Stimulated activated naive CD8-positive, alpha-beta T cell treated with anti-CD3 and anti-CD28 coated beads, Interleukin-15, Interleukin-2, amounts not matched to agents 100 U/mL and 50 U/mL, for 24 hours (primary cell): ENCODE results near the gene THSD8.
"Not testable (repeated sequence)": the region's sequence is repeated elsewhere in the genome, so short reads cannot be mapped to it uniquely, and the experiment has no call there.

ENCODE experiments used
- ATAC-seq: fragments of 150-1000 bp; cut with Tn5 transposase; one replicate; pipeline ENCODE4 v1.10.0; 2021
- DNase-seq: peaks from one replicate; pipeline ENCODE4 v3.0.0; 2021

The THSD8 gene

DNA sequence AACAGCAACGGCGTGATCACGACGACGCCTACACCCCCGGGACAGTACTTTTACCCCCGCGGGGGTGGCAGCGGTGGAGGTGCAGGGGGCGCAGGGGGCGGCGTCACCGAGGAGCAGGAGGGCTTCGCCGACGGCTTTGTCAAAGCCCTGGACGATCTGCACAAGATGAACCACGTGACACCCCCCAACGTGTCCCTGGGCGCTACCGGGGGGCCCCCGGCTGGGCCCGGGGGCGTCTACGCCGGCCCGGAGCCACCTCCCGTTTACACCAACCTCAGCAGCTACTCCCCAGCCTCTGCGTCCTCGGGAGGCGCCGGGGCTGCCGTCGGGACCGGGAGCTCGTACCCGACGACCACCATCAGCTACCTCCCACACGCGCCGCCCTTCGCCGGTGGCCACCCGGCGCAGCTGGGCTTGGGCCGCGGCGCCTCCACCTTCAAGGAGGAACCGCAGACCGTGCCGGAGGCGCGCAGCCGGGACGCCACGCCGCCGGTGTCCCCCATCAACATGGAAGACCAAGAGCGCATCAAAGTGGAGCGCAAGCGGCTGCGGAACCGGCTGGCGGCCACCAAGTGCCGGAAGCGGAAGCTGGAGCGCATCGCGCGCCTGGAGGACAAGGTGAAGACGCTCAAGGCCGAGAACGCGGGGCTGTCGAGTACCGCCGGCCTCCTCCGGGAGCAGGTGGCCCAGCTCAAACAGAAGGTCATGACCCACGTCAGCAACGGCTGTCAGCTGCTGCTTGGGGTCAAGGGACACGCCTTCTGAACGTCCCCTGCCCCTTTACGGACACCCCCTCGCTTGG, 9.6 kb upstream of the THSD8 start:
- DNase-seq (peak; percentile 81), ATAC-seq (no peak)

DNA sequence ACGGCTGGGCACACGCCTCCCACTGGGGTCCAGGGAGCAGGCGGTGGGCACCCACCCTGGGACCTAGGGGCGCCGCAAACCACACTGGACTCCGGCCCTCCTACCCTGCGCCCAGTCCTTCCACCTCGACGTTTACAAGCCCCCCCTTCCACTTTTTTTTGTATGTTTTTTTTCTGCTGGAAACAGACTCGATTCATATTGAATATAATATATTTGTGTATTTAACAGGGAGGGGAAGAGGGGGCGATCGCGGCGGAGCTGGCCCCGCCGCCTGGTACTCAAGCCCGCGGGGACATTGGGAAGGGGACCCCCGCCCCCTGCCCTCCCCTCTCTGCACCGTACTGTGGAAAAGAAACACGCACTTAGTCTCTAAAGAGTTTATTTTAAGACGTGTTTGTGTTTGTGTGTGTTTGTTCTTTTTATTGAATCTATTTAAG, 9.0 kb upstream of the THSD8 start:
- ATAC-seq, result no peak
- no peak for DNase-seq

DNA sequence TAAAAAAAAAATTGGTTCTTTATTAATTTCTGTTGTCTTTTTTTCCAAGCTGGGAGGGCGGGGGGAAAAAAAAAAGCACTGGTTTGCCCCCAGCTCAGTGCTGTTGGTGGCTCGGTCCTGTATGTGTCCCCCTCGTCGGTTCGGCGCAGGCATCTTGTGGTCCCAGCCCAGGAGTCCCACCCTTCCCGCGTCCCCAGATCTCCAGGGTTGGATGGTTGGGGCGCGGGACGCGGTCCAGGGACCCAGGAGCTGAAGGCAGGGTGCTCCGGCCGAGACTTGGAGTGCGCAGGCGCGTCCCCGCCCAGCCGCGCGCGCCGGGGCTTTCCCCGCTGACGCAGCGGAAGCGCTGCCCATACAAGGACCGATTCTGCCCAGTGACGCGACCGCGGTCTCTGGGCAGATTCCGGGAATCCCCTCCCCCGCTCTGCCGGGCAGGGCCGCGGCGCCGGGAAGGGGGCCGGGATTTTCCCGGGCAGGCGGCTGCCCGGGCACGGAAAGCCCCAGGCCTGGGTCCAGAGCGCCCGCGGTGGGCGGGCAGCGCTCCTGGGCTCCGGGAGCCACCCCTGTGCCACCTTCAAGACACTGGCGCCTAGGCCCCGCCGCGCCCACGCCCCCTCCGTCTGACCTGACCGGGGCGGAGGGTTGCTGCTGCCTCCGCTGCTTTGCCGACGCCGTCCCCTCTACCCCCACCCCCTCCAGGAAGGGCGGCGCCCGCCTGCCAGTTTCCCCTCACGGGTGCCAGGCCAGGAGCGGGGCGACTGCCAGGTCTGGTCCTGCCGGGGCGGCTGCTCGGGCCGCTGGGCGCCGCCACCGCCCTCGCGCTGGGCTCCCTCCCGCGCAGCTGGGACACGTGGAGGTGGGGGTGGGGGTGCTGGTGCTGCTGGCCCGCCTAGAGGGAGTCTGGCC, 8.3 kb upstream of the THSD8 start:
- peak; percentile 41 for ATAC-seq
- peak; percentile 94 for DNase-seq

DNA sequence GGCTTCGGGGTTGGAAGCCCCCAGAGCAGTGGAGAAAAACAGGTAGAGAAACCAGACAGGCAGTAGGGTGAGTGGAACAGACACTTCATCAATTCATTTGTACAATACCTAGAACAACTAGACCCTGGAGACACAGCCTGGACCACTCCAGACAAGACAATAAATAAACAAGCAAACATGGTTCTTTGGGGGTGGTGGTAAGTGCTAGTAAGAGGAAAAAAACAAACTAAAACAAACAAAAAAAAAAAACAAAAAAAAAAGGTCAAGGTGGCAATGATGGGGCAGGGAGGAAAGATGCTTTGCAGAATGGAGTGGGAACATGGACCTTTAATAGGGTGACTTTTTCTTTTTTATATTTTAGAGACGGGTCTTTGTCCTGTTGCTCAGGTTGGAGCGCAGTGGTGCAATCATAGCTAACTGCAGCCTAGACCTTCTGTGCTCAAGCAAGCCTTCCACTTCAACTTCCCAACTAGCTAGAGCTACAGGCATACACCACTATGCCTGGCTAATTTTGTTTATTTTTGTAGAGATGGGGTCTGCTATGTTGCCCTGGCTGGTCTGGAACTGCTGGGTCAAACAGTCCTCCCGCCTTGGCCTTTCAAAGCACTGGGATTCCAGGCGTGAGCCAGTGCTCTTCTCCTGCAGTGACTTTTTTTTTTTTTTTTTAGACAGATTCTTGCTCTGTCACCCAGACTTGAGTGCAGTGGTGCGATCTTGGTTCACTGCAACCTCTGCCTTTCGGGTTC, 7.5 kb upstream of the THSD8 start:
- DNase-seq (no peak), ATAC-seq (no peak)

DNA sequence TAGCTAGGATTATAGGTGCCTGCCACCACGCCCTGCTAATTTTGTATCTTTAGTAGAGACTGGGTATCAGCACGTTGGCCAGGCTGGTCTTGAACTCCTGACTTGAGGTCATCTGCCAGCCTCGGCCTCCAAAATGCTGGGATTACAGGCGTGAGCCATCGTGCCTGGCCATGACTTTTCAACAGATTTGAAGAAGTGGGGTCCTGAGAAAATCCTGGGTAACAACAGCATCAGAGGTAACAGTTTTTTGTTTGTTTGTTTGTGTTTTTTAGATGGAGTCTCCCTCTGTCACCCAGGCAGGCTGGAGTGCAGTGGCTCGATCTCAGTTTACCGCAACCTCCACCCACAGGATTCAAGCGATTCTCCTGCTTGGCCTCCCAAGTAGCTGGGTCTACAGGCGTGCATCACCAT, 6.9 kb upstream of the THSD8 start:
- DNase-seq (no peak), ATAC-seq (no peak)

DNA sequence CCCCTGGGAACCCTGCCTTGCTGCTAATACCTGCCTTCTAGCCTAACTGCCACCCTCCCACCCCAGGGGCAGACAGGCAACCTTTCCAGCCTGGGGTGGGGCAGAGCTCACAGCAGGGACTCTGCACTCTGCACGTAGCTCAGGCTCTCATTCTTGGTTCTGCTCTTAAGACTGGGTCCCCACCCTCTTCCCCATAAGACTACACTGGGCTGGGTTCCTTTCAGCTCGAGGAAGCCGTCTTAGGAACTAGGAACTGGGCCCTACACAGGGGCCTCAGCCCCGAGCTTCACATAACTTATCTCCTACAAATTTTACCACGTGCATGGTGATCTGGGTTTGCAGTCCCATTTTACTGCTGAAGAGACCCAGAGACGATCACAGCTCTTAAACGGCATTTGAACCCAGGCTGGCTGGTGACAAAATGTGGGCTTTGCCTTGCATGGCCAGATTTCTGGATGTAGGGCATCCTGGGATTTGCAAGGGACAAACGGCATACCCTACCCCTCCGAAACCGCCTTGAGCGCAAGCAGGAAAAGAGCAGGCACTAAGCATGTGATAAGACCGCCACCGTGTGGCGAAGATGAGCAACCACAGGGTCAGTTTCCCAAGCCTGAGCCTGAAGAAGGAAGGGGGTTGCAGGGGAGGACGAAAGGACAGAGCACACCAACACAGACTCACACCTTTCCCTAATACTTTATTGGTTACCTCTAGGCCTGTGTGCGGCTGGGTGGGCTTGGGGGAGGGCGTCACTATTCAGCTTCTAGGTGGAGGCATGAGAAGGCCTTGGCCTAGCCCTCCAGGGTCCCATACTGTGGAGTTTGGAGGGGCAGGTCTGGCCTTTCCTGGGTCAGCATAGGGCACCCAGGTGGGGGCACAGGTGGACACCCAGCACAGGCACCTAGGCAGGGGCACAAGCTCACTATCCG, 5.5 kb upstream of the THSD8 start:
- ATAC-seq (no peak), DNase-seq (peak; percentile 79)

DNA sequence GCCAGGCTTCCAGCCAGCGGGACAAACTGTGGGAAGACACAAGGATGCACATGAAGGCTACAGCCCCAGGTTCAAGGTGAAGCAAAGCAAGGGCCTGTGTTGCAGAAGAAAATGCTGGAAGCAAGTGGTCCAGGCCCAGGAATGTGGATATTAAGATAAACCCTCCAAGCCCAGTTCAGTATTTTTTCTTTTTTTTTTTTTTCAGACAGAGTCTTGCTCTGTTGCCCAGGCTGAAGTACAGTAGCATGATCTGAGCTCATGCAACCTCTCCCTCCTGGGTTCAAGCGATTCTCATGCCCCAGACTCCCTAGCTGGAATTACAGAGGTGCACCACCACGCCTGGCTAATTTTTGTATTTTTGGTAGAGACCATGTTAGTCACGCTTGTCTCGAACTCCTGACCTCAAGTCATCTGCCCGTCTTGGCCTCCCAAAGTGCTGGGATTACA, 4.7 kb upstream of the THSD8 start:
- ATAC-seq, result no peak
- no peak for DNase-seq

DNA sequence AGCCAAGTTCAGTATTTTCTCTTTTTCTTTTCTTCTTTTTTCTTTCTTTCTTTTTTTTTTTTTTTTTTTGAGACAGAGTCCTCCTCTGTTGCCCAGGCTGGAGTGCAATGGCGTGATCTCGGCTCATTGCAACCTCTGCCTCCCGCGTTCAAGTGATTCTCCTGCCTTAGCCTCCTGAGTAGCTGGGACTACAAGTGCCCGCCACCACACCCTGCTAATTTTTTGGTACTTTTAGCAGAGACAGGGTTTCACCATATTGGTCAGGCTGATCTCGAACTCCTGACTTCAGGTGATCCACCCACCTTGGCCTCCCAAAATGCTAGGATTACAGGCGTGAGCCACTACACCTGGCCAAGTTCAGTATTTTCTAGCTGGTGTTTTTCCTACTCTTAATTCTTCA, 4.3 kb upstream of the THSD8 start:
- DNase-seq, ATAC-seq: not testable (repeated sequence)

DNA sequence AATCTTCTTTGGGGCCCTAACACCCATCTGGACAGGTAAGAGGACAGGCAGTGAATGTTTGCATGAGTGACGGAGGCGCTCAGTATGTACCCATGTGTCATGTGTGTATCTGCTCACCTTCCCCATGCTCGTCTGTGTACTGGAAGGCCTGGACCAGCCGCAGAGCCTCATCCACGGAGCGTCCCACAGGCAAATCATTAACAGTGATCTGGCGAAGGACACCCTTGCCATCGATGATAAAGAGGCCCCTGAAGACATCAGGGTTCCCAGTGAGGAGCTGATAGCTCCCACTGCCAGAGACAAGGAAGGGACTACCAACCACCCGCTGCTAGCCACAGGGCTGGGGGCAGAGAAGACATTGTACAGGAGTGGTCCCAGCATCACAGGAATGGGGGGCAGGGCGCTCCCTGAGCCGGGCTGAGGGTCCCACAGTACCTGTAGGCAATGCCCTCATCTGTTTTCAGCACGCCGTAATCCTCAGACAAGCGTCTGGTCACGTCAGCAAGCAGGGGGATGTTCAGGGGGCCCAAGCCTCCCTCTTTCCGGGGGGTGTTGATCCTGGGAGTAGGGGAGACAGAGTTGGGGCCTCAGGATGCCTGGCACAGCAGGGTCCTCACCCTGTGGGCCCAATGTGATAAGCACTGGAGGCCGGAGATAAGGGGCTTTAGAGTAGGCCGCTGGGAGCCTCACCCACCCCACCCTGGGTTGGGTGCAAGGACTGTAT, 2.0 kb upstream of the THSD8 start:
- no peak for ATAC-seq
- DNase-seq, result no peak

DNA sequence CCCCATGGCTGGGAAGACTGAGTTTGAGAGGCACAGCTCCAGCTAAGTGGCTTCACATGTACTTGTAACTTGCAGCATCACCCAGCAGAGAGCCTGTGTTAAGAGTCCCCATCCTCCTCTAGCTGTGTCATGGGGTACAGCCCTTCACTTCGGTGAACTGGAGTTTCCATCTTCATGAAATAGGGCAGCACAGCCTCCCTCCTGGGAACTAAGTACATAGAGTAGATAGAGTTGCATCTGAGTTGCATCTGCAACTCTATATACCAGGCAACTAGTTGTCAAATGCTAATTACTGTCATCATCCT, 1.5 kb upstream of the THSD8 start:
- DNase-seq (no peak), ATAC-seq (no peak)

DNA sequence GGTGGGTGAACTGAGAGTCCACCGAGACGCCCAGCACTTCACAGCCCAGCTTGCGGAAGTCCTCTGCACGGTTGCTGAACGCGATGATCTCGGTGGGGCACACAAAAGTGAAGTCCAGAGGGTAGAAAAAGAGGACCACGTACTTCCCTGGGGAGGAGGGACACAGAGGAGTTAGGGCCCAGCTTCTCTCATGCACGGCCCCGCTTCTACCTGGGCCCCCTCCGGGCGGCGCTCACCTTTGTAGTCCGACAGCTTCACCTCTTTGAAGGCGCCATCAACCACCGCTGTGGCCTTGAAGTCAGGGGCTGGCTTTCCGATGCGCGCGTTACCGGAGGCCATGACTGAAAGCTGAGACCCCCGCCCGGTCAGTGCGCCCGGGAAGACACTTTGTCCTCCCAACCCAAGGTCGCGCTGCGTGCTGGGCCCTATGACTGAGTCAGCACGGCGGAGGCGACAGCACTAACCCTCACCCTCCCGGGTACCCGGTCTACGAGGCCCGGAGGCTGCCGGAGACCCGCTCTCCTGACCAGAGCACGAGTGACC, 875 bp upstream of the THSD8 start:
- ATAC-seq (no peak), DNase-seq (peak; percentile 41)

DNA sequence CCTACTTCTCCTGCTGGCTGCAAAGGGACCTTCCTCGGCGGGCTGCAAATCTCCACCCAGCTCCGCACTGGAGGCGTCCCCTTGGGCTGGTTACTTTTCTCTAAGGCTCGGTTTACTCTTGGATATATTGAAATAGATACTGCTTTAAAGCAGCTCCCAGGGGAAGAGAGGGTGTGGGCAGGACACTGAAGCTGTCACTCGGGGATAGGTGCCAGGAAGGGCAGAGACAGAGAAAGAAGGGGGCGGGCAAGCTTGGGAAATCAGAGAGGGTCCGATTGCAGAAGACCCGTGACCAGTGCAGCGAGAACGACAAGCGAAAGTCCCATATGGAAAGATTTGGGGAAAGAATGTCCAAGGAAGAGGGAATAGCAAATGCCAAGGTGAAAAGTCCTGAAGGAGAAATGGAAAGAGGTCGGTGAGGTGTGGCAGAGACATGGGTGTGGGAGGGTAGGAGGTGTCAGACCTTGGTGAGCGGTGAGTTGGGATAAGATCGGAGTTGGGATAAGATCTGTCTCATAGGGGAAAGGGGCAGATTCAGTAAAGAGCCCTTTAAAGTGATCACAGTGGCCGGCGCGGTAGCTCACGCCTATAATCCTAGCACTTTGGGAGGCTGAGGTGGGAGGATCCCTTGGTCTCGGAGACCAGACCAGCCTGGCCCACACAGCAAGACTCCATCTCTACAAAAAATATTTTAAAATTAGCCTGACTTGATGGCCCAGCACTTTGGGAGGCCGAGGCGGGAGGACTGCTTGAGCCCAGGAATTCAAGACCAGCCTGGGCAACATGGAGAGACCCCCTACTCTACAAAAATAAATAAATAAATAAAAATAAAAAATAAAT, 618 bp downstream of the THSD8 start:
- DNase-seq (no peak), ATAC-seq (no peak)

DNA sequence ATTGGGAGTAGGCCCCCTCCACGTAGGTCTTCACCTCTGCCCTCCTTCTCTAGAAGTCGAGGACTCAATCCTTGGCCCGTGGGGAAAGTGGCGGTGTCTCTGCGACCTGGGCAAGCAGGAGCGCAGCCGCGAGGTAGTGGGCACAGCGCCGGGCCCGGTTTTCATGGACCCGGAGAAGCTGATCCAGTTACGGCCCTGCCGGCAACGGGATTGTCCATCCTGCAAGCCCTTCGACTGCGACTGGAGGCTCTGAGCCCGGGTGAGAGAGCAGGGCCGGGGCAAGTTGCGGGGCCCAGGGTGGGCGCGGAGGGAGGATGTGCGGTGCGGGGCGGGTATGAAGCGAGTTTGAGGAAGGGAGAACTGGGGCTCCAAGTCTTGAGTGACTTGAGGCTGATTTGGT, 2.2 kb downstream of the THSD8 start:
- no peak for ATAC-seq
- no peak for DNase-seq

DNA sequence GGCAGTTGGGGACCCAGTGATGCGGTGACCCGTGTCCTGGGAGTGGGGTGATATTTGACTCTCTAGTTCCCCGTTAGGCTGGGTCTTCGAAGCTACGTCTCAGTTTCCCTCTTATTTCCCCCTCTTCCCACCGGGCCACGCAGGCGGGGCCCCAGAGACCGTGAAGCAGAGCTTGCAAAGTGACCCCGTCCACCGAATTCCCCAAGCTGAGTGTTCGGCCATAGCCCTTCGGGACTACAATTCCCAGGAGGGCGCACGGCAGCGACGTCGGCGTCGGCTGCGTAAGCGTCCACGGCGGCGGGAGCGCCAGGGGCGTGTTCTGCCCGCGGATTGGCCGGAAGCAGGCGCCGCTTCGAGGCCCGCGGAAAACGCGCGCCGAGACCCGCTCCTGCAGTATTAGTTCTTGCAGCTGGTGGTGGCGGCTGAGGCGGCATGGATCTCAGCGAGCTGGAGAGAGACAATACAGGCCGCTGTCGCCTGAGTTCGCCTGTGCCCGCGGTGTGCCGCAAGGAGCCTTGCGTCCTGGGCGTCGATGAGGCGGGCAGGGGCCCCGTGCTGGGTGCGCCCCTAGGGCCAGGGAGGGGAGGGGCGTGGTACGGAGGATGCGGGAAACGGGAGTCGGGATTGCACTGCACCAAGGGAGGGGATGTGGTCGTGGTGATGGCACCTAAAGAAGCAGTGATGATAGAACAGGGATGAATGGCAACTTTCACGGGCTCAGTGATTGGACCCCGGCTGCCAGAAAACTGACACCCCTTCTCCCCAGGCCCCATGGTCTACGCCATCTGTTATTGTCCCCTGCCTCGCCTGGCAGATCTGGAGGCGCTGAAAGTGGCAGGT, 4.6 kb downstream of the THSD8 start, which contains the start of gene RNASEH2A:
RNASEH2A (plus strand) TSS at position 343 of the 840 bp plus-strand sequence; CDS start at position 433, 90 bp downstream.
- DNase-seq, result peak; percentile 92
- peak; percentile 91 for ATAC-seq

DNA sequence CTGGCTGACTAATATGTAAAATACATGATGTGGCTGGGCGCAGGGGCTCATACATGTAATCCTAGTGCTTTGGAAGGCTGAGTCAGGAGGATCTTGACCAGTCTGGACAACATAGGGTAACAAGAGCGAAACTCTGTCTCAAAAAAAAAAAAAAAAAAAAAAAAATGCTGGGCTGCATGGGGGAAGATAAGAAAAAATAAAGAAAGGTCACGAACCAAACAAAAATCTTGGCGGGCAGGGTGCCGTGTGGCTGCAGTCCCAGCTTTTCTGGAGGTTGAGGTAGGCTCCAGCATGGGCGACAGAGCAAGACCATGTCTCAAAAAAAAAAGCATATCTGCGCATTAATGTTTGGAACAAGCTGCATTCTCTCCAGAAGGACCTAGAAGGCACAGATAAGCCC, 13.2 kb downstream of the THSD8 start:
- DNase-seq (no peak), ATAC-seq (no peak)

DNA sequence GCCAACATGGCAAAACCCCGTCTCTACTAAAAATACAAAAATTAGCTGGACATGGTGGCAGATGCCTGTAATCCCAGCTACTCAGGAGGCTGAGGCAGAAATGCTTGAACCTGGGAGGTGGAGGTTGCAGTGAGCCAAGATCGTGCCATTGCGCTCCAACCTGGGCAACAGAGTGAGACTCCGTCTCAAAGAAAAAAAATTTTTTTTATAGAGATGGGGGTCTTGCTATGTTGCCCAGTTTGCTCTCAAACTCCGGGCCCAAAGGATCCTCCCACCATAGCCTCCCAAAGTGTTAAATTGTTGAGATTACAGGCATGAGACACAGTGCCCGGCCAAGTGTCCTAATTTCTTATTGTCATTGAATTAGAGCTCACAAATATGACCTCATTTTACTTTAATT, 15.3 kb downstream of the THSD8 start:
- ATAC-seq, DNase-seq: not testable (repeated sequence)

DNA sequence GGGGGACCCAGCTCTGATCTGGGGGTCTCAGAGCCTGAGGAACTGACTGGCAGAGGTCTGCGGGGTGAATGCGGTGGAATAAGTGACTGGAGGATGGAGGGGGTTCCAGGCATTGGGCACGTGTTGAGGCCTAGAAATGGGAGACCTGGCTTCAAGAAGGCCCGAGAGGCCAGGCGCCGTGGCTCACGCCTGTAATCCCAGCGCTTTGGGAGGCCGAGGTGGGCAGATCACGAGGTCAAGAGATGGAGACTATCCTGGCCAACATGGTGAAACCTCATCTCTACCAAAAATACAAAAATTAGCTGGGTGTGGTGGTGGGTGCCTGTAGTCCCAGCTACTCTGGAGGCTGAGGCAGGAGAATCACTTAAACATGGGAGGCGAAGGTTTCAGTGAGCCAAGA, 15.9 kb downstream of the THSD8 start:
- DNase-seq, ATAC-seq: not testable (repeated sequence)

DNA sequence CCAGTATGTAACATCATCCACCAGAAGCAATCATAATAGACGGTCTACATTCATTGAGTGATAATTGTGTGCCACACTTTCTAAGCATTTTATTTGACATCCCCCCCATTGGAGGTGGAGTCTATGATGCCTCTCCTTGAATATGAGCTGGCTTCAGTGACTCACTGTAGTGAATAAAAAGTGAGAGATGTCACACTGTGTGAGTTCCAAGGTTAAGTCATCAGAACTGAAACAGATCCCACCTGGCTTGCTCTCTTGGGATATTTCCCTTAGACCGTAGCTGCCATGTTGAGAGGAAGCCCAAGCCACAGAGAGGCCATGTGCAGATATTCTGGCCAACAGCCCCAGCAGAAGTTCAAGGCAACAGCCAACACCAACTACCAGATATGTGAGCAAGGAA, 19.9 kb downstream of the THSD8 start:
- DNase-seq, result no peak
- ATAC-seq, result no peak
